Fibroblast of lung (primary cell): ENCODE results near the gene MAPK4.

Experiments
- CTCF ChIP-seq, 2 donors: IDR thresholded peaks in 1 of 2; conservative IDR thresholded peaks in 1 of 2; 1 replicate in 1 of 2; 2 replicates in 1 of 2; pipeline ENCODE4 v1.5.1; 2011 to 2012; ENCODE audit warnings: low read length in 2 of 2, control low read depth in 1 of 2, inconsistent platforms in 1 of 2, low read depth in 1 of 2, mild to moderate bottlenecking in 1 of 2
- EZH2 ChIP-seq: IDR thresholded peaks from 2 replicates; pipeline ENCODE4 v1.5.1; 2012; ENCODE audit warnings: low read length, control low read depth, mild to moderate bottlenecking; ENCODE audit errors: missing control alignments

- TF ChIP-seq CTCF (conservative IDR thresholded peaks at IDR 0.05 in 1 of 2, IDR thresholded peaks at IDR 0.05 in 1 of 2; ENCODE audit: low read depth in 1 of 2, low read length in 2 of 2) (no peak), EZH2 (no peak)
These were observed 193.4 kb downstream of the MAPK4 start for GRCh38 chr18:50753311-50753710.
